B cell (primary cell): ENCODE results near the gene ATAD2B. TPM values are rescaled to one million over a fixed set of nuclear protein-coding genes. Genes with fewer than 3 reads are reported as not detected.

ENCODE experiments used
- ATAC-seq: fragments of 200-7000 bp; cut with Tn5 transposase; one replicate; pipeline ENCODE4 v1.10.0; 2021; ENCODE audit warnings: low read depth, mild to moderate bottlenecking, moderate number of reproducible peaks, moderate library complexity
- CTCF ChIA-PET: fragments of 350-600 bp; sonication (Branson Sonifier 250); formaldehyde crosslinking; loops from one replicate; lab custom pipeline; 2021; ENCODE audit warnings: antibody characterized with exemption, inconsistent platforms; lab: Charles Lee
- POLR2A ChIA-PET: fragments of 350-600 bp; sonication (Branson Sonifier 250); formaldehyde crosslinking; loops from one replicate; lab custom pipeline; 2021; ENCODE audit warnings: antibody characterized with exemption; lab: Charles Lee
- DNase-seq: peaks from one replicate; pipeline ENCODE4 v3.0.0; 2013
- H2AFZ ChIP-seq: 2 replicates; pipeline ENCODE4 v1.6.1; 2012; ENCODE audit warnings: mild to moderate bottlenecking, low read depth, low read length; ENCODE audit not compliant: insufficient read depth, poor library complexity, severe bottlenecking
- H3K27ac ChIP-seq, 2 donors: 1 replicate in 1 of 2; 2 replicates in 1 of 2; pipeline ENCODE4 v1.5.1; 2012 to 2013; ENCODE audit warnings: low read length in 2 of 2, mild to moderate bottlenecking in 2 of 2, moderate library complexity in 1 of 2
- H3K27me3 ChIP-seq, 4 experiments: fragments of 200-600 bp in 1 of 4; sonication (generic) in 1 of 4; replicated peaks in 1 of 4; 1 replicate in 2 of 4; 2 replicates in 2 of 4; pipeline versions ENCODE4 v1.6.1 to v1.7.0; 2013 to 2016; ENCODE audit warnings: low read length in 3 of 4, mild to moderate bottlenecking in 2 of 4, mixed read lengths in 1 of 4, moderate library complexity in 1 of 4; ENCODE audit not compliant: insufficient read depth in 4 of 4, control insufficient read depth in 3 of 4; ENCODE audit errors: control extremely low read depth in 1 of 4
- H3K36me3 ChIP-seq, 2 experiments: replicated peaks in 1 of 2; 1 replicate in 1 of 2; 2 replicates in 1 of 2; pipeline versions ENCODE4 v1.6.1 to v1.7.1; 2013; ENCODE audit warnings: low read length in 1 of 2; ENCODE audit not compliant: insufficient read depth in 2 of 2, control insufficient read depth in 1 of 2; ENCODE audit errors: control extremely low read depth in 1 of 2, extremely low read depth in 1 of 2
- H3K4me1 ChIP-seq, 2 donors: fragments of 200-600 bp in 1 of 2; sonication (generic) in 1 of 2; 1 replicate in 1 of 2; 2 replicates in 1 of 2; pipeline versions ENCODE4 v1.5.1 to v1.6.1; 2013 to 2017; ENCODE audit warnings: low read length in 2 of 2; ENCODE audit not compliant: control insufficient read depth in 2 of 2, insufficient read depth in 2 of 2
- H3K4me2 ChIP-seq: replicated peaks from 2 replicates; pipeline ENCODE3; 2012; ENCODE audit warnings: mild to moderate bottlenecking, low read depth, low read length; ENCODE audit not compliant: poor library complexity, severe bottlenecking
- H3K4me3 ChIP-seq, 5 experiments: fragments of 200-600 bp in 1 of 5; sonication (generic) in 1 of 5; 1 replicate in 3 of 5; 2 replicates in 2 of 5; pipeline versions ENCODE4 v1.5.1 to v1.7.0; 2011 to 2016; ENCODE audit warnings: low read length in 4 of 5, mild to moderate bottlenecking in 4 of 5, low read depth in 2 of 5, control low read depth in 1 of 5, moderate library complexity in 1 of 5; ENCODE audit not compliant: insufficient read depth in 1 of 5; ENCODE audit errors: control extremely low read depth in 1 of 5, extremely low read depth in 1 of 5
- H3K79me2 ChIP-seq: fragments of 200-600 bp; sonication (generic); one replicate; pipeline ENCODE4 v1.6.0; 2016; ENCODE audit warnings: low read length; ENCODE audit not compliant: control insufficient read depth, insufficient read depth
- H3K9ac ChIP-seq: fragments of 200-600 bp; sonication (generic); 2 replicates; pipeline ENCODE4 v1.6.1; 2017; ENCODE audit warnings: mild to moderate bottlenecking, low read length, moderate library complexity
- H3K9me3 ChIP-seq, 3 donors: one replicate each; pipeline versions ENCODE4 v1.6.1 to v1.7.1; 2013; ENCODE audit warnings: low read length in 2 of 3; ENCODE audit not compliant: control insufficient read depth in 2 of 3, insufficient read depth in 1 of 3; ENCODE audit errors: control extremely low read depth in 1 of 3
- H4K20me1 ChIP-seq: 2 replicates; pipeline ENCODE4 v1.6.0; 2012; ENCODE audit warnings: mild to moderate bottlenecking, low read length; ENCODE audit not compliant: insufficient read depth, control insufficient read depth, poor library complexity, severe bottlenecking
- H3K27ac Mint-ChIP-seq: one replicate; pipeline ENCODE4 v1.8.0; 2021; ENCODE audit warnings: mixed read lengths
- H3K27me3 Mint-ChIP-seq: one replicate; pipeline ENCODE4 v1.8.0; 2021; ENCODE audit warnings: mixed read lengths
- H3K4me1 Mint-ChIP-seq: one replicate; pipeline ENCODE4 v1.8.0; 2021; ENCODE audit warnings: mixed read lengths
- H3K4me3 Mint-ChIP-seq: one replicate; pipeline ENCODE4 v1.8.0; 2021; ENCODE audit warnings: mixed read lengths
- H3K9me3 Mint-ChIP-seq: one replicate; pipeline ENCODE4 v1.8.0; 2022; ENCODE audit warnings: mixed read lengths; ENCODE audit not compliant: insufficient read depth
- CTCF ChIP-seq: fragments of 200-600 bp; IDR thresholded peaks from one replicate; pipeline ENCODE4 v1.8.0; 2022; ENCODE audit warnings: antibody characterized with exemption, mild to moderate bottlenecking
- EZH2 ChIP-seq: IDR thresholded peaks from 2 replicates; pipeline ENCODE4 v1.6.1; 2012; ENCODE audit warnings: borderline replicate concordance, low read depth, mild to moderate bottlenecking, moderate library complexity, low read length; ENCODE audit not compliant: insufficient read depth, poor library complexity, severe bottlenecking
- WGBS: methylation state at CpG from one replicate; pipeline ENCODE4 v1.1.5; 2013; ENCODE audit warnings: missing lambda C conversion rate; ENCODE audit not compliant: insufficient coverage; 5-methylcytosine and 5-hydroxymethylcytosine counted together
- intact Hi-C: fragments of 100-400 bp; cut with micrococcal nuclease; formaldehyde crosslinking; loops from one replicate; pipeline ENCODE4 v1.10.0; 2022
- polyA plus RNA-seq: library from polyadenylated mRNA; depleted of rRNA; stranded (reverse); fragments of >200 nt; gene quantifications from 2 replicates; pipeline ENCODE4 v1.2.3, GENCODE V29; 2012
- total RNA-seq, 2 donors: library from RNA; stranded (reverse); fragments of 120-200 nt in 1 of 2; gene quantifications; 1 replicate in 1 of 2; 2 replicates in 1 of 2; pipeline versions ENCODE4 v1.2.3 to v1.2.4, GENCODE V29; 2013 to 2022

The ATAD2B gene
- total and polyA plus RNA-seq, 2 donors (not counting 1 experiment from before 2014, with no cell fraction given), result 5.1 to 90.8 TPM

GRCh38 chr2:23760736-23761135, 166.2 kb downstream of the ATAD2B start:
- Histone ChIP-seq H3K27ac (no peak overlapping the region), H3K9ac (no peak overlapping the region), H2AFZ (no peak overlapping the region), H3K9me3 (no peaks in the 10 kb centered on the region), H3K79me2 (no peaks in the 10 kb centered on the region), H3K36me3 (peaks cover 7 to 41% of the 10 kb centered on the region in 2 experiments), H3K27me3 (no peaks in the 10 kb centered on the region), H4K20me1 (no peaks in the 10 kb centered on the region), H3K4me3 (no peak overlapping the region), H3K4me2 (no peak overlapping the region), H3K4me1 (no peaks in the 10 kb centered on the region)
- WGBS, result no CpG with 5 or more reads among the region's 4 CpGs
- DNase-seq (no peak), ATAC-seq (no peak)
- POLR2A ChIA-PET, result no interaction called here
- intact Hi-C loops, result no loop called here
- H3K27ac Mint-ChIP-seq, result no peak overlapping the region
- peaks cover 7% of the 10 kb centered on the region for H3K4me1 Mint-ChIP-seq
- no peak overlapping the region for H3K4me3 Mint-ChIP-seq
- CTCF ChIA-PET, result no interaction called here
- no peaks in the 10 kb centered on the region for H3K27me3 Mint-ChIP-seq
- TF ChIP-seq EZH2, result no peak
- TF ChIP-seq CTCF, result no peak
- no peaks in the 10 kb centered on the region for H3K9me3 Mint-ChIP-seq

- H3K4me3 Mint-ChIP-seq, result no peak overlapping the region
- H3K79me2 ChIP-seq, result no peaks in the 10 kb centered on the region
- POLR2A ChIA-PET, result no interaction called here
- H3K27me3 ChIP-seq, result no peaks in the 10 kb centered on the region
- H3K4me1 Mint-ChIP-seq, result peaks cover 7% of the 10 kb centered on the region
- no peaks in the 10 kb centered on the region for H3K9me3 Mint-ChIP-seq
- H3K36me3 ChIP-seq, result peaks cover 7 to 60% of the 10 kb centered on the region in 2 experiments
- no peak overlapping the region for H3K9ac ChIP-seq
- no peak overlapping the region for H3K4me2 ChIP-seq
- ATAC-seq, result no peak
- H3K27ac Mint-ChIP-seq, result no peak overlapping the region
- no peak for DNase-seq
- H3K4me3 ChIP-seq, result no peak overlapping the region
- H3K4me1 ChIP-seq, result no peaks in the 10 kb centered on the region
- TF ChIP-seq CTCF, result no peak
- no peak for TF ChIP-seq EZH2
- 90% methylated on average over 2 of the region's 6 CpGs for WGBS
- no peaks in the 10 kb centered on the region for H3K9me3 ChIP-seq
- H4K20me1 ChIP-seq, result no peaks in the 10 kb centered on the region
- H3K27ac ChIP-seq, result no peak overlapping the region
- no peaks in the 10 kb centered on the region for H3K27me3 Mint-ChIP-seq
- CTCF ChIA-PET, result interaction anchor here (0.7 kb wide), 1 partner anchor 9 kb away, joined by 3 read pairs; no protein-coding TSS in a partner anchor
- intact Hi-C loops, result no loop called here
- H2AFZ ChIP-seq, result no peak overlapping the region
Observed at GRCh38 chr2:23757686-23758433, 169.1 kb downstream of the ATAD2B start.
